Sigmoid colon (tissue), 4 donors: Measurements from ENCODE around the gene NR6A1.
"Not testable (repeated sequence)": the region's sequence is repeated elsewhere in the genome, so short reads cannot be mapped to it uniquely, and the experiment has no call there.

Source experiments
- CTCF ChIP-seq, 4 experiments: fragments of 450-650 bp in 3 of 4; fragments of 200-600 bp in 1 of 4; IDR thresholded peaks; one replicate each; pipeline ENCODE4 v1.5.1; 2016 to 2019; ENCODE audit warnings: antibody characterized with exemption in 4 of 4, mild to moderate bottlenecking in 3 of 4, moderate library complexity in 2 of 4
- EP300 ChIP-seq, 4 donors: sonication (generic); formaldehyde crosslinking; IDR thresholded peaks; one replicate each; pipeline ENCODE4 v1.6.1; 2017; ENCODE audit warnings: antibody characterized with exemption in 4 of 4
- POLR2A ChIP-seq, 2 donors: fragments of 450-650 bp; IDR thresholded peaks; one replicate each; pipeline ENCODE4 v1.6.1; 2016; ENCODE audit warnings: antibody characterized with exemption in 2 of 2, mild to moderate bottlenecking in 2 of 2, moderate library complexity in 2 of 2
- POLR2AphosphoS5 ChIP-seq, 4 donors: sonication (generic); formaldehyde crosslinking; IDR thresholded peaks; one replicate each; pipeline ENCODE4 v1.6.1; 2017; ENCODE audit warnings: antibody characterized with exemption in 4 of 4

- TF ChIP-seq CTCF, POLR2A, EP300, POLR2AphosphoS5 (IDR thresholded peaks at IDR 0.05): not testable (repeated sequence)
These were observed 155.3 kb downstream of the NR6A1 start for GRCh38 chr9:124615840-124616239.
